GM12891 (cell line): ENCODE measurements around the gene THAP9.

Experiments
- POLR2A ChIP-seq: IDR thresholded peaks from 2 replicates; pipeline ENCODE4 v1.6.1; 2011; ENCODE audit warnings: low read depth, low read length, control low read depth
- POLR2AphosphoS5 ChIP-seq: IDR thresholded peaks from 2 replicates; pipeline ENCODE4 v1.6.1; 2011; ENCODE audit warnings: low read depth, low read length, control low read depth
- POU2F2 ChIP-seq: IDR thresholded peaks from 2 replicates; pipeline ENCODE4 v1.6.1; 2011; ENCODE audit warnings: low read depth, mild to moderate bottlenecking, control low read depth, low read length, moderate library complexity

- TF ChIP-seq POLR2A = no peak
- TF ChIP-seq POLR2AphosphoS5 = no peak
- no peak for TF ChIP-seq POU2F2
Measured at GRCh38 chr4:82965763-82966162, 65.2 kb downstream of the THAP9 start.
